IMR-90 (cell line): ENCODE measurements around the gene TMEM72. TPM values are rescaled to one million over a fixed set of nuclear protein-coding genes. Genes with fewer than 3 reads are reported as not detected.

Experiments used
- ATAC-seq: fragments of 200-7000 bp; cut with Tn5 transposase; 2 replicates; pipeline ENCODE4 v1.9.1; 2020; ENCODE audit warnings: low read depth, mild to moderate bottlenecking, moderate library complexity
- BruUV-seq: library from RNA; stranded (reverse); fragments of 400-500 nt; replicated peaks from 2 replicates; lab custom pipeline; 2021; lab: Mats Ljungman, UMichigan
- CTCF ChIA-PET: fragments of 300-600 bp; formaldehyde crosslinking; extraction: SDS; loops from one replicate; lab custom pipeline; 2021; ENCODE audit warnings: antibody characterized with exemption; lab: Yijun Ruan, JAX
- POLR2A ChIA-PET: fragments of 300-600 bp; sonication (Branson Sonifier 250); formaldehyde crosslinking; loops from one replicate; lab custom pipeline; 2022; ENCODE audit warnings: antibody characterized with exemption; ENCODE audit not compliant: unreplicated experiment; lab: Charles Lee
- DNase-seq: peaks from one replicate; pipeline ENCODE4 v3.0.0; 2013
- H2AFZ ChIP-seq: replicated peaks from 2 replicates; pipeline ENCODE3; 2013; ENCODE audit warnings: low read length, mild to moderate bottlenecking; ENCODE audit not compliant: poor library complexity
- H2AK5ac ChIP-seq: 2 replicates; pipeline ENCODE4 v1.6.1; 2013; ENCODE audit warnings: low read depth, low read length, inconsistent platforms
- H2AK9ac ChIP-seq: replicated peaks from 2 replicates; pipeline ENCODE3; 2013; ENCODE audit warnings: mild to moderate bottlenecking, low read depth, low read length, moderate library complexity; ENCODE audit not compliant: poor library complexity
- H2BK120ac ChIP-seq: 2 replicates; pipeline ENCODE4 v1.6.1; 2013; ENCODE audit warnings: low read depth, low read length, inconsistent platforms
- H2BK15ac ChIP-seq: 3 replicates; pipeline ENCODE4 v1.6.1; 2013; ENCODE audit warnings: low read depth, low read length, inconsistent platforms
- H2BK20ac ChIP-seq: 2 replicates; pipeline ENCODE4 v1.6.1; 2013; ENCODE audit warnings: low read depth, mild to moderate bottlenecking, inconsistent platforms, low read length, moderate library complexity
- H2BK5ac ChIP-seq: 2 replicates; pipeline ENCODE4 v1.6.1; 2013; ENCODE audit warnings: mild to moderate bottlenecking, low read depth, low read length, inconsistent platforms; ENCODE audit not compliant: poor library complexity, severe bottlenecking
- H3K14ac ChIP-seq: replicated peaks from 2 replicates; pipeline ENCODE4 v1.6.1; 2013; ENCODE audit warnings: low read depth, low read length, inconsistent platforms
- H3K18ac ChIP-seq: 2 replicates; pipeline ENCODE4 v1.6.1; 2013; ENCODE audit warnings: low read depth, low read length, control low read depth
- H3K23ac ChIP-seq: 2 replicates; pipeline ENCODE4 v1.6.1; 2013; ENCODE audit warnings: low read depth, low read length, inconsistent platforms
- H3K27ac ChIP-seq: 2 replicates; pipeline ENCODE4 v1.5.1; 2013; ENCODE audit warnings: mild to moderate bottlenecking, control low read depth, low read length; ENCODE audit not compliant: insufficient read depth
- H3K27me3 ChIP-seq: 2 replicates; pipeline ENCODE4 v1.6.1; 2013; ENCODE audit warnings: low read length; ENCODE audit not compliant: control insufficient read depth, insufficient read depth
- H3K36me3 ChIP-seq: 2 replicates; pipeline ENCODE4 v1.6.1; 2013; ENCODE audit warnings: low read length, mixed read lengths; ENCODE audit not compliant: control insufficient read depth, insufficient read depth
- H3K4ac ChIP-seq: 2 replicates; pipeline ENCODE4 v1.6.1; 2013; ENCODE audit warnings: low read depth, low read length, inconsistent platforms
- H3K4me1 ChIP-seq: 2 replicates; pipeline ENCODE4 v1.6.1; 2013; ENCODE audit warnings: low read length, mixed read lengths; ENCODE audit not compliant: control insufficient read depth, insufficient read depth
- H3K4me2 ChIP-seq: 2 replicates; pipeline ENCODE4 v1.6.1; 2013; ENCODE audit warnings: low read depth, mild to moderate bottlenecking, control low read depth, low read length, moderate library complexity
- H3K4me3 ChIP-seq: 2 replicates; pipeline ENCODE4 v1.5.1; 2013; ENCODE audit warnings: low read depth, mild to moderate bottlenecking, control low read depth, low read length, moderate library complexity; ENCODE audit not compliant: insufficient read depth
- H3K56ac ChIP-seq: 2 replicates; pipeline ENCODE4 v1.6.1; 2013; ENCODE audit warnings: low read length, inconsistent platforms; ENCODE audit not compliant: insufficient read depth; ENCODE audit errors: extremely low read depth
- H3K79me1 ChIP-seq, 2 experiments: 2 replicates each; pipeline ENCODE4 v1.6.1; 2013; ENCODE audit warnings: low read length in 2 of 2, inconsistent platforms in 1 of 2, low read depth in 1 of 2
- H3K9ac ChIP-seq: 2 replicates; pipeline ENCODE4 v1.6.1; 2013; ENCODE audit warnings: low read depth, low read length, control low read depth
- H3K9me1 ChIP-seq: 2 replicates; pipeline ENCODE4 v1.6.1; 2013; ENCODE audit warnings: low read length, inconsistent platforms; ENCODE audit not compliant: insufficient read depth
- H3K9me3 ChIP-seq: 2 replicates; pipeline ENCODE4 v1.6.1; 2013; ENCODE audit warnings: low read length; ENCODE audit not compliant: control insufficient read depth, insufficient read depth
- H4K20me1 ChIP-seq: 2 replicates; pipeline ENCODE4 v1.6.1; 2013; ENCODE audit warnings: low read length, inconsistent platforms; ENCODE audit not compliant: insufficient read depth
- H4K5ac ChIP-seq: 2 replicates; pipeline ENCODE4 v1.6.1; 2013; ENCODE audit warnings: mild to moderate bottlenecking, low read depth, low read length, control low read depth
- H4K8ac ChIP-seq, 2 experiments: 2 replicates each; pipeline ENCODE4 v1.6.1; 2013; ENCODE audit warnings: low read depth in 2 of 2, low read length in 2 of 2, control low read depth in 1 of 2, inconsistent platforms in 1 of 2
- H4K91ac ChIP-seq: 2 replicates; pipeline ENCODE4 v1.6.1; 2013; ENCODE audit warnings: low read depth, low read length, inconsistent platforms; ENCODE audit not compliant: insufficient read depth
- BHLHE40 ChIP-seq: fragments of 150-350 bp; IDR thresholded peaks from 2 replicates; pipeline ENCODE4 v1.6.1; 2016; ENCODE audit warnings: mild to moderate bottlenecking, low read depth, low read length
- FOS ChIP-seq: fragments of 150-350 bp; IDR thresholded peaks from 2 replicates; pipeline ENCODE4 v1.6.1; 2016; ENCODE audit warnings: low read depth, low read length
- MAFK ChIP-seq: IDR thresholded peaks from 2 replicates; pipeline ENCODE4 v1.6.1; 2012; ENCODE audit warnings: low read depth, low read length, improper control_type of control experiment
- MAZ ChIP-seq: IDR thresholded peaks from 2 replicates; pipeline ENCODE4 v1.6.1; 2012; ENCODE audit warnings: low read depth, mild to moderate bottlenecking, low read length, improper control_type of control experiment, moderate library complexity, borderline replicate concordance
- POLR2A ChIP-seq: IDR thresholded peaks from 2 replicates; pipeline ENCODE4 v1.6.1; 2012; ENCODE audit warnings: mild to moderate bottlenecking, low read depth, low read length
- RAD21 ChIP-seq: IDR thresholded peaks from 2 replicates; pipeline ENCODE4 v1.6.1; 2012; ENCODE audit warnings: low read length, improper control_type of control experiment
- RCOR1 ChIP-seq: IDR thresholded peaks from 2 replicates; pipeline ENCODE4 v1.6.1; 2012; ENCODE audit warnings: mild to moderate bottlenecking, low read length, improper control_type of control experiment; ENCODE audit not compliant: insufficient replicate concordance
- RFX5 ChIP-seq: IDR thresholded peaks from 2 replicates; pipeline ENCODE4 v1.8.0; 2012; ENCODE audit warnings: low read depth, mild to moderate bottlenecking, low read length, moderate library complexity
- SMC3 ChIP-seq: fragments of 150-350 bp; IDR thresholded peaks from 2 replicates; pipeline ENCODE4 v1.6.1; 2016; ENCODE audit warnings: low read depth, mild to moderate bottlenecking, antibody characterized with exemption, low read length, moderate library complexity
- WGBS, 2 experiments: methylation state at CpG; one replicate each; pipeline versions ENCODE4 v1.1.5 to v1.1.7; 2013; ENCODE audit warnings: missing lambda C conversion rate in 2 of 2; ENCODE audit not compliant: insufficient read length in 1 of 2; ENCODE audit errors: extremely low coverage in 2 of 2; 5-methylcytosine and 5-hydroxymethylcytosine counted together
- dilution Hi-C: fragments of 300-500 bp; cut with HindIII; formaldehyde crosslinking; loops from one replicate; pipeline ENCODE4 v1.14.3; 2018; ENCODE audit warnings: low sequenced_read_pairs; ENCODE audit not compliant: unreplicated experiment
- in situ Hi-C: fragments of 300-500 bp; cut with MboI; formaldehyde crosslinking; loops from 3 replicates; pipeline ENCODE4 v1.14.3; 2019; ENCODE audit warnings: low sequenced_read_pairs, inconsistent platforms, mixed read lengths
- intact Hi-C: fragments of 100-400 bp; cut with micrococcal nuclease; formaldehyde crosslinking; loops from 2 replicates; pipeline ENCODE4 v1.10.0; 2022
- polyA plus RNA-seq, 3 experiments: library from polyadenylated mRNA; depleted of rRNA; stranded (reverse); fragments of >200 nt; gene quantifications; 2 replicates each; pipeline ENCODE4 v1.2.3, GENCODE V29; 2012; ENCODE audit warnings: low replicate concordance in 1 of 3
- total RNA-seq: library from RNA; depleted of rRNA; stranded (reverse); fragments of >200 nt; gene quantifications from 2 replicates; pipeline ENCODE4 v1.2.3, GENCODE V29; 2012
- TF ChIP-seq, protein P1 (sequence below): fragments of 150-350 bp; IDR thresholded peaks from 2 replicates; pipeline ENCODE4 v1.6.1; 2017; ENCODE audit warnings: mild to moderate bottlenecking, antibody characterized with exemption, low read length, low read depth
- TF ChIP-seq, protein P2 (sequence below): conservative IDR thresholded peaks from 2 replicates; pipeline ENCODE4 v1.5.1; 2012; ENCODE audit warnings: mild to moderate bottlenecking, low read depth, low read length, improper control_type of control experiment
- TF ChIP-seq, protein P3 (sequence below): fragments of 150-350 bp; IDR thresholded peaks from 2 replicates; pipeline ENCODE4 v1.6.1; 2016; ENCODE audit warnings: low read depth, mild to moderate bottlenecking, low read length, moderate library complexity, borderline replicate concordance

The TMEM72 gene
- total and polyA plus RNA-seq, 2 of the 4 experiments (the other 2 are of a cell fraction): not detected

DNA sequence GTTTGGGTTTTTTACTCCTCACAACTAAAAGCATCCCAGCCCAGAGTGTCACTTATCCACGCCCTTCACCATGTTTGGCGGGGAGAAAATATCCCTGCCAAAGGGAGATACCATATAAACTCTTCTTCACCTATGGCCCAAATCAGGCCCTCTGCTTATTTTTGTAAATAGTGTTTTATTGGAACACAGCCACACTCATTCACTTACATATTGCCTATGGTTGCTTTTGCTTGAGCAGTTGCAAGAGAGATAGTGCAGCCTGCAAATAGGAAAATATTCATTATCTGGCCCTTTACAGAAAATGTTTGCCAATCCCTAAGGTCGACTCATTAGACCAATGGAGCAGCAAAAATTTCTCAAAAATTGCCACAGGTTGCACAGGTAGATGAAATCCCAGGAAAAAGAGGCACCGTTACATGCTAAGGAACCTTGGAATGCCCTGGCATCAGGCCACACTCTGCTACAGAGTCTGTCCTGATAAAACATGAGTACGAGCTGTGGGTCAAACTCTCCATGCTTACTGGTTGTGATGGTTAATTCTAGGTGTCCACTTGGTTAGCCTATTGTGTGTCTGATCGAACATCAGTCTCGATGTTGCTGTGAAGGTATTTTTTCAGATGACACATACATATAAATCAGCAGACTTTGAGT, 40.6 kb downstream of the TMEM72 start (continued):
- TF ChIP-seq RAD21 (no peak), POLR2A (no peak), BHLHE40 (no peak), RFX5 (no peak), MAZ (no peak), SMC3 (no peak)

DNA sequence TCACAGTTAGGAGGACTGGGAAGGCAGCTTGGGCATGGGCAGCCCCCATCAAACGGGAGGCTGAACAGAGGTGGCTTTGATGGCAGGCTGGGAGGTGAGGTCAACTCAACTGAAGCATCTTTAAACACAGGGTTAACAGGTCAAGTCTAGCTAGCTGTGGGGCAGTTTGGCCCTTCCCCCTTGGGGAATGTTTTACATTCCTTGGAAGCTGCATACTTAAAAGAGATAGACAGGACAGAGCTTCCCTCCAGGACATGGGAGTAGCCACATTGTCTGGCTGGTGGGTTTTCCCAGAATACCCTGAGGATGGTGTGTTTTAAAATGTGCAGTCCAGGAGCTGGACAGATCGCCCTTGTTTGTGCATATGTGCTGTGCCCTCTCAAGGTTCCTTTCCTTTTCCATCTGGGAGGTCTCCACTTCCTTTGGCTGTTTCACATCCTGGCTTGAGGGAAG, 41.7 kb downstream of the TMEM72 start:
- ChIA-PET POLR2A (no interaction called here), CTCF (no interaction called here)
- no peak overlapping the region for H3K4me3 ChIP-seq
- H4K20me1 ChIP-seq: no peaks in the 10 kb centered on the region
- H3K9me1 ChIP-seq: peaks cover 9% of the 10 kb centered on the region
- peaks cover 8% of the 10 kb centered on the region; the same call in 1 of the 2 replicates for H3K36me3 ChIP-seq
- H2AFZ ChIP-seq: no peak overlapping the region
- H3K56ac ChIP-seq: no peak overlapping the region
- H2BK20ac ChIP-seq: no peak overlapping the region; the same call in 1 of the 2 replicates
- peaks cover 2% of the 10 kb centered on the region; the same call in 1 of the 2 replicates for H3K9me3 ChIP-seq
- H3K27me3 ChIP-seq: no peaks in the 10 kb centered on the region
- intact Hi-C loops (no loop called here), dilution Hi-C loops (no loop called here), in situ Hi-C loops (no loop called here)
- H2AK5ac ChIP-seq: no peak overlapping the region
- WGBS, 2 experiments: 20% methylated on average over 1 of the region's 2 CpGs; no CpG with 5 or more reads in 1 of the 2 experiments
- DNase-seq (no peak), ATAC-seq (peak; percentile 80)
- H2BK120ac ChIP-seq: peak overlapping the region; percentile 14; the same call in 1 of the 2 replicates
- no peak overlapping the region for H4K5ac ChIP-seq
- no peak overlapping the region for H4K91ac ChIP-seq
- no peak overlapping the region; the same call in 1 of the 2 replicates for H3K23ac ChIP-seq
- peaks cover 9% of the 10 kb centered on the region for H3K4me1 ChIP-seq
- no TSS peak for BruUV-seq
- no peak overlapping the region for H2BK5ac ChIP-seq
- H3K9ac ChIP-seq: 0 out of 2 replicates have a peak overlapping the region, but pooled peaks have one; percentile 15
- H3K4me2 ChIP-seq: no peak overlapping the region
- H3K4ac ChIP-seq: 0 out of 2 replicates have a peak overlapping the region, but pooled peaks have one; percentile 23
- H3K27ac ChIP-seq: no peak overlapping the region
- H3K18ac ChIP-seq: peak overlapping the region; percentile 22; the same call in 1 of the 2 replicates
- peak overlapping the region; percentile 52 for H3K14ac ChIP-seq
- H4K8ac ChIP-seq: no peak overlapping the region
- H3K79me1 ChIP-seq: peaks cover 11% of the 10 kb centered on the region in 2 experiments; a peak in 3 of 4 replicates
- H2AK9ac ChIP-seq: no peak overlapping the region
- no peak overlapping the region for H2BK15ac ChIP-seq
- TF ChIP-seq, protein P1, sequence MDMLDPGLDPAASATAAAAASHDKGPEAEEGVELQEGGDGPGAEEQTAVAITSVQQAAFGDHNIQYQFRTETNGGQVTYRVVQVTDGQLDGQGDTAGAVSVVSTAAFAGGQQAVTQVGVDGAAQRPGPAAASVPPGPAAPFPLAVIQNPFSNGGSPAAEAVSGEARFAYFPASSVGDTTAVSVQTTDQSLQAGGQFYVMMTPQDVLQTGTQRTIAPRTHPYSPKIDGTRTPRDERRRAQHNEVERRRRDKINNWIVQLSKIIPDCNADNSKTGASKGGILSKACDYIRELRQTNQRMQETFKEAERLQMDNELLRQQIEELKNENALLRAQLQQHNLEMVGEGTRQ: no peak
- TF ChIP-seq, protein P2, sequence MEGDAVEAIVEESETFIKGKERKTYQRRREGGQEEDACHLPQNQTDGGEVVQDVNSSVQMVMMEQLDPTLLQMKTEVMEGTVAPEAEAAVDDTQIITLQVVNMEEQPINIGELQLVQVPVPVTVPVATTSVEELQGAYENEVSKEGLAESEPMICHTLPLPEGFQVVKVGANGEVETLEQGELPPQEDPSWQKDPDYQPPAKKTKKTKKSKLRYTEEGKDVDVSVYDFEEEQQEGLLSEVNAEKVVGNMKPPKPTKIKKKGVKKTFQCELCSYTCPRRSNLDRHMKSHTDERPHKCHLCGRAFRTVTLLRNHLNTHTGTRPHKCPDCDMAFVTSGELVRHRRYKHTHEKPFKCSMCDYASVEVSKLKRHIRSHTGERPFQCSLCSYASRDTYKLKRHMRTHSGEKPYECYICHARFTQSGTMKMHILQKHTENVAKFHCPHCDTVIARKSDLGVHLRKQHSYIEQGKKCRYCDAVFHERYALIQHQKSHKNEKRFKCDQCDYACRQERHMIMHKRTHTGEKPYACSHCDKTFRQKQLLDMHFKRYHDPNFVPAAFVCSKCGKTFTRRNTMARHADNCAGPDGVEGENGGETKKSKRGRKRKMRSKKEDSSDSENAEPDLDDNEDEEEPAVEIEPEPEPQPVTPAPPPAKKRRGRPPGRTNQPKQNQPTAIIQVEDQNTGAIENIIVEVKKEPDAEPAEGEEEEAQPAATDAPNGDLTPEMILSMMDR: no peak
- TF ChIP-seq MAFK (no peak), RAD21 (no peak), POLR2A (no peak), RFX5 (no peak), FOS (no peak), RCOR1 (no peak)
- TF ChIP-seq, protein P3, sequence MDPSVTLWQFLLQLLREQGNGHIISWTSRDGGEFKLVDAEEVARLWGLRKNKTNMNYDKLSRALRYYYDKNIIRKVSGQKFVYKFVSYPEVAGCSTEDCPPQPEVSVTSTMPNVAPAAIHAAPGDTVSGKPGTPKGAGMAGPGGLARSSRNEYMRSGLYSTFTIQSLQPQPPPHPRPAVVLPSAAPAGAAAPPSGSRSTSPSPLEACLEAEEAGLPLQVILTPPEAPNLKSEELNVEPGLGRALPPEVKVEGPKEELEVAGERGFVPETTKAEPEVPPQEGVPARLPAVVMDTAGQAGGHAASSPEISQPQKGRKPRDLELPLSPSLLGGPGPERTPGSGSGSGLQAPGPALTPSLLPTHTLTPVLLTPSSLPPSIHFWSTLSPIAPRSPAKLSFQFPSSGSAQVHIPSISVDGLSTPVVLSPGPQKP: no peak
